Neural cell (in vitro differentiated cells): ENCODE data around the gene MAS1. TPM values are rescaled to one million over a fixed set of nuclear protein-coding genes. Genes with fewer than 3 reads are reported as not detected.

Source experiments
- H2AFZ ChIP-seq: fragments of 200-600, 300-800 bp; sonication (generic), shearing (Covaris generic); 2 replicates; pipeline ENCODE4 v1.6.0; 2014; ENCODE audit warnings: low read depth, mild to moderate bottlenecking, antibody characterized with exemption, low read length, moderate library complexity
- H3F3A ChIP-seq: fragments of 200-600 bp; shearing (Covaris generic); 2 replicates; pipeline ENCODE4 v1.6.1; 2016; ENCODE audit warnings: mild to moderate bottlenecking, moderate library complexity, mixed read lengths, antibody characterized with exemption, low read length; ENCODE audit not compliant: insufficient read depth, poor library complexity, severe bottlenecking
- H3K27ac ChIP-seq: fragments of 200-600, 300-800 bp; sonication (generic), shearing (Covaris generic); 2 replicates; pipeline ENCODE4 v1.5.1; 2014; ENCODE audit warnings: mild to moderate bottlenecking, low read length, moderate library complexity
- H3K27me3 ChIP-seq: fragments of 300-800, 200-600 bp; sonication (generic), shearing (Covaris generic); 2 replicates; pipeline ENCODE4 v1.6.0; 2014; ENCODE audit warnings: mild to moderate bottlenecking, low read depth, low read length, moderate library complexity; ENCODE audit not compliant: insufficient read depth
- H3K36me3 ChIP-seq: fragments of 300-800, 200-600 bp; sonication (generic), shearing (Covaris generic); 2 replicates; pipeline ENCODE4 v1.5.1; 2014; ENCODE audit warnings: mild to moderate bottlenecking, antibody characterized with exemption, low read length, moderate library complexity; ENCODE audit not compliant: insufficient read depth
- H3K4me2 ChIP-seq: fragments of 300-800, 200-600 bp; sonication (generic), shearing (Covaris generic); 2 replicates; pipeline ENCODE4 v1.6.0; 2014; ENCODE audit warnings: mild to moderate bottlenecking, low read length
- H3K4me3 ChIP-seq: fragments of 300-800, 200-600 bp; sonication (generic), shearing (Covaris generic); 2 replicates; pipeline ENCODE4 v1.5.1; 2014; ENCODE audit warnings: mild to moderate bottlenecking, low read length, moderate library complexity
- H3K79me2 ChIP-seq: fragments of 200-600 bp; shearing (Covaris generic); replicated peaks from 2 replicates; pipeline ENCODE4 v1.6.0; 2014; ENCODE audit warnings: mild to moderate bottlenecking, low read length, moderate library complexity; ENCODE audit not compliant: insufficient read depth
- H3K9ac ChIP-seq: fragments of 300-800, 200-600 bp; sonication (generic), shearing (Covaris generic); 2 replicates; pipeline ENCODE4 v1.6.1; 2016; ENCODE audit warnings: mild to moderate bottlenecking, low read length, mixed read lengths
- H3K9me2 ChIP-seq: fragments of 200-600 bp; shearing (Covaris generic); 2 replicates; pipeline ENCODE4 v1.6.1; 2016; ENCODE audit warnings: mild to moderate bottlenecking, low read length, mixed read lengths; ENCODE audit not compliant: insufficient read depth
- H3K9me3 ChIP-seq: fragments of 200-600, 300-800 bp; sonication (generic), shearing (Covaris generic); 2 replicates; pipeline ENCODE4 v1.6.1; 2016; ENCODE audit warnings: mild to moderate bottlenecking, mixed run types, low read length, moderate library complexity, mixed read lengths
- H4K20me1 ChIP-seq: fragments of 200-600 bp; shearing (Covaris generic); 2 replicates; pipeline ENCODE4 v1.6.1; 2016; ENCODE audit warnings: mild to moderate bottlenecking, mixed run types; ENCODE audit not compliant: insufficient read depth
- CTCF ChIP-seq: fragments of 450-650 bp; IDR thresholded peaks from 2 replicates; pipeline ENCODE4 v1.5.1; 2014; ENCODE audit warnings: antibody characterized with exemption, mild to moderate bottlenecking, moderate library complexity; ENCODE audit not compliant: poor library complexity, severe bottlenecking
- EP300 ChIP-seq: fragments of 450-650 bp; conservative IDR thresholded peaks from 2 replicates; pipeline ENCODE4 v1.6.1; 2014; ENCODE audit warnings: antibody characterized with exemption, mild to moderate bottlenecking, moderate library complexity; ENCODE audit not compliant: poor library complexity, severe bottlenecking
- EZH2 ChIP-seq: fragments of 200-600, 300-800 bp; shearing (Covaris generic), sonication (generic); IDR thresholded peaks from 2 replicates; pipeline ENCODE4 v1.6.1; 2014; ENCODE audit warnings: antibody characterized with exemption, low read length, borderline replicate concordance, mild to moderate bottlenecking; ENCODE audit not compliant: insufficient read depth, poor library complexity, severe bottlenecking
- MXI1 ChIP-seq: fragments of 450-650 bp; conservative IDR thresholded peaks from 2 replicates; pipeline ENCODE4 v1.6.1; 2014; ENCODE audit warnings: antibody characterized with exemption, mild to moderate bottlenecking; ENCODE audit not compliant: poor library complexity, severe bottlenecking
- POLR2AphosphoS5 ChIP-seq: IDR thresholded peaks from 2 replicates; pipeline ENCODE4 v1.6.1; 2012
- RAD21 ChIP-seq: fragments of 450-650 bp; conservative IDR thresholded peaks from 2 replicates; pipeline ENCODE4 v1.6.1; 2014; ENCODE audit warnings: antibody characterized with exemption, mild to moderate bottlenecking, moderate library complexity
- REST ChIP-seq: IDR thresholded peaks from 2 replicates; pipeline ENCODE4 v1.6.1; 2012; ENCODE audit warnings: borderline replicate concordance
- SMC3 ChIP-seq: fragments of 450-650 bp; conservative IDR thresholded peaks from 2 replicates; pipeline ENCODE4 v1.6.1; 2014; ENCODE audit warnings: antibody characterized with exemption, mild to moderate bottlenecking, moderate library complexity; ENCODE audit not compliant: poor library complexity
- TAF1 ChIP-seq: IDR thresholded peaks from 2 replicates; pipeline ENCODE4 v1.6.1; 2012; ENCODE audit warnings: low read depth
- polyA plus RNA-seq: library from polyadenylated mRNA; depleted of rRNA; stranded (reverse); fragments of >200 nt; gene quantifications from 2 replicates; pipeline ENCODE4 v1.2.3, GENCODE V29; 2014

MAS1 gene
- polyA plus RNA-seq, 1 donor from 2014 or later = not detected

GRCh38 chr6:159852877-159853276 lies 37.9 kb upstream of the MAS1 start:
- Histone ChIP-seq H3K9ac (no peak overlapping the region), H3K79me2 (no peaks in the 10 kb centered on the region), H4K20me1 (no peaks in the 10 kb centered on the region), H3K9me3 (no peaks in the 10 kb centered on the region), H3K27ac (no peak overlapping the region), H3K27me3 (no peaks in the 10 kb centered on the region), H3F3A (no peaks in the 10 kb centered on the region), H3K4me3 (no peak overlapping the region), H3K36me3 (no peaks in the 10 kb centered on the region), H3K4me2 (no peak overlapping the region), H2AFZ (no peak overlapping the region), H3K9me2 (no peaks in the 10 kb centered on the region)
- TF ChIP-seq EZH2 = no peak
- TF ChIP-seq EP300 = no peak
- TF ChIP-seq REST = no peak
- TF ChIP-seq POLR2AphosphoS5 = no peak
- TF ChIP-seq CTCF = peak; percentile 21

GRCh38 chr6:159853754-159854153 lies 37.0 kb upstream of the MAS1 start:
- H3K9me3 ChIP-seq = no peaks in the 10 kb centered on the region
- no peak overlapping the region for H3K27ac ChIP-seq
- H3K9ac ChIP-seq = no peak overlapping the region
- H3K4me2 ChIP-seq = no peak overlapping the region
- H3K9me2 ChIP-seq = no peaks in the 10 kb centered on the region
- no peaks in the 10 kb centered on the region for H3K36me3 ChIP-seq
- TF ChIP-seq TAF1 = no peak
- TF ChIP-seq SMC3 = no peak
- no peak for TF ChIP-seq RAD21
- TF ChIP-seq CTCF = no peak
- no peak for TF ChIP-seq POLR2AphosphoS5
- no peak for TF ChIP-seq EP300
- no peak for TF ChIP-seq REST
- no peak for TF ChIP-seq EZH2
- no peak for TF ChIP-seq MXI1
- no peaks in the 10 kb centered on the region for H3K79me2 ChIP-seq
- no peak overlapping the region for H2AFZ ChIP-seq
- H4K20me1 ChIP-seq = no peaks in the 10 kb centered on the region
- no peak overlapping the region for H3K4me3 ChIP-seq
- no peaks in the 10 kb centered on the region for H3F3A ChIP-seq
- no peaks in the 10 kb centered on the region for H3K27me3 ChIP-seq
